HG03039 (cell line): Measurements from ENCODE around the gene RAG1.

Experiments
- ATAC-seq: cut with Tn5 transposase; IDR thresholded peaks from one replicate; pipeline ENCODE4 v1.9.1; 2021; ENCODE audit warnings: mild to moderate bottlenecking, moderate library complexity; ENCODE audit not compliant: unreplicated experiment

The RAG1 gene

DNA sequence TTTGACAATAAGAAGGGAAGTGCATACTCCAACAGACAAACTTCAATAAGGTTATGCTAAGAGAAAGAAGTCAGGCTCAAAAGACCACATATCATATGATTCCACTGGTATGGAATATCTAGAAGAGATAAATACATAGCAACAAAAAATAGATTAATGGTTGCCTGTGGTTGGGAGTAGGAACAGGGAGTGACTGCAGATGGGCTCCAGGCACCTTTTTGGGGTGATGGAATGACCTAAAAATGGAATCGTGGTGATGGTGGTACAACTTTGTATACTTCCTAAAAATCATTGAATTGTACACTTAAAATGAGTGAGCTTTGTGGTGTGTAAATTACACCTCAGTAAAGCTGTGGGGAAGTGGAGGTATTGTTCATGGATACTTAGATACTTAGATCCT, 59.2 kb downstream of the RAG1 start:
- ATAC-seq: no peak

DNA sequence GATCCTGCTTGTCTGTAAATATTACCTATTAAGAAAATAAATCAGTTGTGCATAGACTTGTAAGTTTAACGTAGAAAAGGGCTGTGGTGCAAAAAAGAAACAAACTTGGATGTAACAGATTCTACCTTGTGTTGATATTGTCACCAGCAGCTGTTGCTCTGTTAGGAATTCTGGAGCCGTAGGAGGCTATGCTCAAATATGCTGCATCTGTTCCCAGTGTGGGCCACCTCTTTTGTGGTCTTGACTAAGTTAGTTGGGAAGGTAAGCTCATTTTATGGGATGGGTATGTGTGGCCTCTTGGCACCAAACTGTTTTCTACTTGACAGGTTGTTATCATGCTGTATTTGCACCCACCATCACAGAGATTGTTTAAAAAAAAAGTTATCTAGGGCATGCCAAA, 59.7 kb downstream of the RAG1 start:
- no peak for ATAC-seq

DNA sequence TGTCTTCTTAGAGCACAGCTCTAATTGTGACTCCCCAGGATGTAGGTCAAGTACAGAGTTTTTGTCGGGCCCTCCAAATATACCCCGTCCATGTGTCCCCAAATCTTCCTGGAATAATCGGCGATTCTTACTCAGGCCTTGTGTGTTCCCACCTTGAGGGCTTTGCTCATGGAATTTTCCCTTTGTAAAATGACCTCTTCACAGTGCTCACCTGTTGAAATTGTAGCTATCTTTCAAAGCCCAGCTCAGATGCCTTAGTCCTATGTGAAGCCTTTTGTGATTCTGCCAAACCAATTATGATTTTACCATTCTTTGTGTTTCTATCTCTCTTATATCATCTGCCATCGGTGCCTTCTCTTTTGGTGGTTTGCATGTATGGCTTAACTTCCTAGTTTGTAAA, 60.3 kb downstream of the RAG1 start:
- no peak for ATAC-seq

DNA sequence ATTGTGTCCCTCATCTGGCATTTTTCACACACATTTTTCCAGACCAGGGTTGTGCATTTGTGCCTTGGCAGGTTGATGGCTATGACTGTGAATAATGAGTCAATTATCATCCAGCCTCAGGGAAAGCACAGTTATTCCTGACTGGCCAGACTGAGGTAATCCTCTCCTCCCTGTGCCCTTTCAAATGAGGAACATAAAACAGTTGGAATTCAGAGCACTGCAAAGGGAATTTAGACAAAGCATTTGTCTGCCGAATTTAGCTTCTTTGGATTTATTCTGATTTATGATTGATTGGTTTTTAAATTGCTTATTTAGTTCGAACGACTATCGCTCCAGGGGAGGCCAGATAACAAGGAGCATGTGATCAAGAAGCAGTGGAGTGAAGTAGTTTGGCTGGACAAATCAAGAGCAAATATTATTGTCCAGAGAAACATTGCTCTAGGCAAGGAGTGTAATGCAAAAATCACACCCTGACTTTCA, 61.0 kb downstream of the RAG1 start:
- no peak for ATAC-seq
